Ishikawa (cell line): ENCODE measurements around the gene CDC42BPG.

Experiments used
- CEBPB ChIP-seq: IDR thresholded peaks from 2 replicates; pipeline ENCODE4 v1.6.1; 2012
- CREB1 ChIP-seq: IDR thresholded peaks from 2 replicates; pipeline ENCODE4 v1.6.1; 2012; ENCODE audit warnings: low read depth
- EGR1 ChIP-seq: IDR thresholded peaks from 2 replicates; pipeline ENCODE4 v1.6.1; 2012
- EP300 ChIP-seq: IDR thresholded peaks from 2 replicates; pipeline ENCODE4 v1.6.1; 2012; ENCODE audit warnings: borderline replicate concordance
- FOXM1 ChIP-seq: IDR thresholded peaks from 2 replicates; pipeline ENCODE4 v1.6.1; 2012; ENCODE audit warnings: low read depth, borderline replicate concordance
- NFIC ChIP-seq: IDR thresholded peaks from 2 replicates; pipeline ENCODE4 v1.6.1; 2012
- RAD21 ChIP-seq: IDR thresholded peaks from 2 replicates; pipeline ENCODE4 v1.6.1; 2012; ENCODE audit warnings: low read depth
- TAF1 ChIP-seq: IDR thresholded peaks from 2 replicates; pipeline ENCODE4 v1.6.1; 2012; ENCODE audit warnings: low read depth, mild to moderate bottlenecking
- TCF12 ChIP-seq: IDR thresholded peaks from 2 replicates; pipeline ENCODE4 v1.6.1; 2012; ENCODE audit warnings: low read depth
- TEAD4 ChIP-seq: IDR thresholded peaks from 2 replicates; pipeline ENCODE4 v1.6.1; 2012
- YY1 ChIP-seq: IDR thresholded peaks from 2 replicates; pipeline ENCODE4 v1.6.1; 2012; ENCODE audit warnings: low read depth
- ZBTB7A ChIP-seq: IDR thresholded peaks from 2 replicates; pipeline ENCODE4 v1.6.1; 2012; ENCODE audit warnings: low read depth
- TF ChIP-seq, protein P1 (sequence below): IDR thresholded peaks from 2 replicates; pipeline ENCODE4 v1.6.1; 2012; ENCODE audit warnings: low read depth, mild to moderate bottlenecking
- TF ChIP-seq, protein P2 (sequence below): IDR thresholded peaks from 2 replicates; pipeline ENCODE4 v1.6.1; 2012
- TF ChIP-seq, protein P3 (sequence below): IDR thresholded peaks from 2 replicates; pipeline ENCODE4 v1.6.1; 2012

Gene CDC42BPG

DNA sequence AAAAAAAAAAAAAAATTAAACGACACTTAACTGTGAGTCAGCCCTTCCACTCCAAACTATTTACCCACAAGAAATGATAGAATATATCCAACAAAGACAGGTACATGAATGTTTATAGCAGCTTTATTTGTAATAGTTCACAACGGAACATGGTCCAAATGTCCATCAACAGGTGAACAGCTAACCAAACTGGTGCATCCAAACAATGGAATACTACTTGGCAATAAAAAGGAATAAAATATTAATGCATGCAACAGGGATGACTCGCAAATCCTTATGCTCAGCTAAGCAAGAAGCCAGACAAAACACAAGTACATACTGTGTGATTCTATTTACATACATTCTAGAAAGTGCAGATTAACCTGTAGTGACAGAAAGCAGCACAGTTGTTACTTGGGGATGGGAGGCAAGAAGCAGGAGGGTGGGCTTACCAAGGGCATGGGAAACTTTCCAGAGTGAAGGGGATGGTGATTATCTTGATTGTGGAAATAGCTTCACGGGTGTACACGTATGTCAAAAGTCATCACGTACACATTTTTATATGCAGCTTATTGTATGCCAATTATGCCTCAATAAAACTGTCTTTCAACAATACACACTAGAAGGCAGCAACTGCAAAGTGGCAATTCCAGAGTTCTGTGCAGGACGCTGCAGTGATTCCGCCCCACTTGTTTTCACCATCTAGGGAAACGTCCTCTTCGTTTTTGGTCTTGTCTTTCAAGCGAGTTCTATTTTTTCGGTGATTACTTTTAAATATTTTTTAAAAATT, 59.5 kb downstream of the CDC42BPG start:
- TF ChIP-seq RAD21 (no peak), TAF1 (no peak), EGR1 (no peak), TCF12 (no peak), EP300 (no peak), CEBPB (no peak), TEAD4 (no peak), ZBTB7A (no peak)
- TF ChIP-seq, protein P1, sequence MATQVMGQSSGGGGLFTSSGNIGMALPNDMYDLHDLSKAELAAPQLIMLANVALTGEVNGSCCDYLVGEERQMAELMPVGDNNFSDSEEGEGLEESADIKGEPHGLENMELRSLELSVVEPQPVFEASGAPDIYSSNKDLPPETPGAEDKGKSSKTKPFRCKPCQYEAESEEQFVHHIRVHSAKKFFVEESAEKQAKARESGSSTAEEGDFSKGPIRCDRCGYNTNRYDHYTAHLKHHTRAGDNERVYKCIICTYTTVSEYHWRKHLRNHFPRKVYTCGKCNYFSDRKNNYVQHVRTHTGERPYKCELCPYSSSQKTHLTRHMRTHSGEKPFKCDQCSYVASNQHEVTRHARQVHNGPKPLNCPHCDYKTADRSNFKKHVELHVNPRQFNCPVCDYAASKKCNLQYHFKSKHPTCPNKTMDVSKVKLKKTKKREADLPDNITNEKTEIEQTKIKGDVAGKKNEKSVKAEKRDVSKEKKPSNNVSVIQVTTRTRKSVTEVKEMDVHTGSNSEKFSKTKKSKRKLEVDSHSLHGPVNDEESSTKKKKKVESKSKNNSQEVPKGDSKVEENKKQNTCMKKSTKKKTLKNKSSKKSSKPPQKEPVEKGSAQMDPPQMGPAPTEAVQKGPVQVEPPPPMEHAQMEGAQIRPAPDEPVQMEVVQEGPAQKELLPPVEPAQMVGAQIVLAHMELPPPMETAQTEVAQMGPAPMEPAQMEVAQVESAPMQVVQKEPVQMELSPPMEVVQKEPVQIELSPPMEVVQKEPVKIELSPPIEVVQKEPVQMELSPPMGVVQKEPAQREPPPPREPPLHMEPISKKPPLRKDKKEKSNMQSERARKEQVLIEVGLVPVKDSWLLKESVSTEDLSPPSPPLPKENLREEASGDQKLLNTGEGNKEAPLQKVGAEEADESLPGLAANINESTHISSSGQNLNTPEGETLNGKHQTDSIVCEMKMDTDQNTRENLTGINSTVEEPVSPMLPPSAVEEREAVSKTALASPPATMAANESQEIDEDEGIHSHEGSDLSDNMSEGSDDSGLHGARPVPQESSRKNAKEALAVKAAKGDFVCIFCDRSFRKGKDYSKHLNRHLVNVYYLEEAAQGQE: no peak

DNA sequence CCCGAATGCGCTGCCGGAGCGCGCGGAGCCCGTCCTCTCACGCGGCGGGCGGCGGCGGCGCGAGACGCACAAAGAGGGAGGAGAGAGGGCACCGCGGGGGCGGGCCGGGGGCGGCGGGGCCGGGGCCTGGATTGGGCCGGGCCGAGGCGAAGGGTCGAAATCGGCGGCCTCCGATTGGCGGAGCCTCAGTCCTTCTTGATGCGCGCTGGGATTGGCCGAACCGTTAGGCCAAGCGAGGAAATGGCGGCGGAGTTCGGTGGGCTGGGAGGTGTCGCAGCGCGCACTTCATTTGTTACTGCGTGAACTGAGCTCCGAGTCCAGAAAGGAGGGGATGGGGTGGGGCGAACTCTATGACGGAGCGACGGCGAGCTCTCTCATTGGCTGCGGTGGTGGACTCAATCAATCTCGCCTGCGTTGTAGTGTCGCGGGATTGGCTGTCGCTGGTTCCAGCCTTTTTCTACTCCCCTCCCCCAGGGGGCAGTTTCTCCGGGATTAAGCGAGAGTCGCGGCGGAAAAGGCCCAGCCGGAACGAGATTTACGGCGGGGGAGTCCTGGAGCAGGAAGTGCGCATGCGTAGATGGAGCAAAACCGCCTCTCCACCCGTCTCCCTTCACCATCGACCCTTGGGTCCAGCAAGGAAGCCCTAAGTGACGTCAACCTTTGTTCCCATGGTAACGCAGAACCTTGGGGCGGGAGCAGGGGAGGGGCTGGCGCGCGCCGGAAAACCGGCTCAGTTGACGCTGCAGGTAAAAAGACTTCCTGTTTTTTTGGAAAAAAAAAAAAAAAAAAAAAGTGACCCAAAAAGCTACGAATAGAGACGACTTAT, 65.8 kb downstream of the CDC42BPG start, which contains the start of gene SF1:
Gene SF1 (minus strand): TSS at position 70 of the 826 bp plus-strand sequence. CDS start 150 bp downstream, outside the sequence.
- TF ChIP-seq, protein P1: no peak
- TF ChIP-seq, protein P2, sequence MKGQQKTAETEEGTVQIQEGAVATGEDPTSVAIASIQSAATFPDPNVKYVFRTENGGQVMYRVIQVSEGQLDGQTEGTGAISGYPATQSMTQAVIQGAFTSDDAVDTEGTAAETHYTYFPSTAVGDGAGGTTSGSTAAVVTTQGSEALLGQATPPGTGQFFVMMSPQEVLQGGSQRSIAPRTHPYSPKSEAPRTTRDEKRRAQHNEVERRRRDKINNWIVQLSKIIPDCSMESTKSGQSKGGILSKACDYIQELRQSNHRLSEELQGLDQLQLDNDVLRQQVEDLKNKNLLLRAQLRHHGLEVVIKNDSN: no peak
- TF ChIP-seq TAF1: peak; percentile 70; the same call in 1 of the 2 replicates
- peak; percentile 23; the same call in 1 of the 2 replicates for TF ChIP-seq FOXM1
- peak; percentile 27; the same call in 1 of the 2 replicates for TF ChIP-seq EGR1
- peak; percentile 3; the same call in 1 of the 2 replicates for TF ChIP-seq TEAD4
- TF ChIP-seq NFIC: no peak
- no peak for TF ChIP-seq CEBPB
- peak; percentile 83 for TF ChIP-seq YY1
- no peak; the same call in 1 of the 2 replicates for TF ChIP-seq TCF12
- TF ChIP-seq, protein P3, sequence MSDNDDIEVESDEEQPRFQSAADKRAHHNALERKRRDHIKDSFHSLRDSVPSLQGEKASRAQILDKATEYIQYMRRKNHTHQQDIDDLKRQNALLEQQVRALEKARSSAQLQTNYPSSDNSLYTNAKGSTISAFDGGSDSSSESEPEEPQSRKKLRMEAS: peak; percentile 63
- TF ChIP-seq RAD21: no peak
- no peak for TF ChIP-seq EP300
- TF ChIP-seq ZBTB7A: no peak
- peak; percentile 54 for TF ChIP-seq CREB1

DNA sequence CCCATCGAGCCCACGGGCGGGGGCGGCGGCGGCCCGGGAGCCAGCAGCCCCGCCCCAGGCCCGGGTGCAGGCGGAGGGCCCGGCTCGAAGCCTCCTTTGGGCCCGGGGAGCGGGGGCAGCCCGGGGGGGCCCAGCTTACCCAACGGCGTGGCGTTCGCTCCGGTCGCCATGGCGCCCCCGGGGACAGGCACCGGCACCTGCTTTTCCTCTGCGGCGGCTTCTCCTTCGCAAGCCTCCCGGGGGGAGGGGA, 66.3 kb downstream of the CDC42BPG start:
- no peak; the same call in 1 of the 2 replicates for TF ChIP-seq TCF12
- no peak for TF ChIP-seq NFIC

DNA sequence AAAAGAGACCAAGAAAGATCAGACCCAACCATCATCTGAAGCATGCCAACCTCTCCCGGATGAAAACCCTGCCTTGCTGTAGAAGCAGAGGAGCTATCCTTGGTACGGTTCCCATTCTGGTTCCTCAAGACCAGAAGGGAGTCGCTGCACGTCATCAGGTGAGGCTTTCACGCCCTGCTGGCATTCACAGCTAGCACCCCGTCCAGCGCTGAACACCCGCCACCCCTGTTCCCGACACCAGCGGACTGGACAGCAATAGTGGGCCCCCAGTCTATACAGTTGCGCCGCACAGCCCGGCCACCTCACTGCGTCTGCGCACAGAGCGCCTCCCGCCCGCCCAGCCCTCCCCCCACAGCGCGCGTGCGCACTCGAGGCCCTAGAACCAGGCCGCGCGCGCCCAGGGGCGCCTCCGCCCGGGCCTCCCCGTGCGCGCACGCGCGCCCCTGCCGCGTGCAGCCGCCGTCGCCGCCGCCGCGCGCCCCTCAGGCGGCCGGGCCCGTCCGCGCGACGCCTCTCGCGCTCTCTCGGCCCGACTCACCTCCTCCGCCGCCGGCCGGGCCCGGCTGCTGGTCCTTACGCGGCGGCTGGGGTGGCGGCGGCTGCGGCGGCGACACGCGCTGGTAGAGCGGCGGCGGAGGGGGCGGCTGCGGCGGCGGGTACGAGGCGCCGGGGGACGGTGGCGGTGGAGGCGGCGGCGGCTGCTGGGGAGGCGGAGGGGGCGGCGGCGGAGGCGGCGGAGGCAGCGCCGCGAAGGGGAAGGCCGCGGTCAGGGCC, 66.8 kb downstream of the CDC42BPG start:
- TF ChIP-seq EP300: no peak
- TF ChIP-seq, protein P3: no peak
- TF ChIP-seq, protein P1: peak; percentile 77
